Smooth muscle cell of the brain vasculature (primary cell): ENCODE measurements around the gene RAP1GAP.
A peak's percentile ranks its signal among the peaks of the same experiment; 100 is the strongest.

ENCODE experiments used
- DNase-seq: peaks from one replicate; pipeline ENCODE4 v3.0.0-alpha.2; 2012; ENCODE audit warnings: low read depth, low spot score

The RAP1GAP gene

DNA sequence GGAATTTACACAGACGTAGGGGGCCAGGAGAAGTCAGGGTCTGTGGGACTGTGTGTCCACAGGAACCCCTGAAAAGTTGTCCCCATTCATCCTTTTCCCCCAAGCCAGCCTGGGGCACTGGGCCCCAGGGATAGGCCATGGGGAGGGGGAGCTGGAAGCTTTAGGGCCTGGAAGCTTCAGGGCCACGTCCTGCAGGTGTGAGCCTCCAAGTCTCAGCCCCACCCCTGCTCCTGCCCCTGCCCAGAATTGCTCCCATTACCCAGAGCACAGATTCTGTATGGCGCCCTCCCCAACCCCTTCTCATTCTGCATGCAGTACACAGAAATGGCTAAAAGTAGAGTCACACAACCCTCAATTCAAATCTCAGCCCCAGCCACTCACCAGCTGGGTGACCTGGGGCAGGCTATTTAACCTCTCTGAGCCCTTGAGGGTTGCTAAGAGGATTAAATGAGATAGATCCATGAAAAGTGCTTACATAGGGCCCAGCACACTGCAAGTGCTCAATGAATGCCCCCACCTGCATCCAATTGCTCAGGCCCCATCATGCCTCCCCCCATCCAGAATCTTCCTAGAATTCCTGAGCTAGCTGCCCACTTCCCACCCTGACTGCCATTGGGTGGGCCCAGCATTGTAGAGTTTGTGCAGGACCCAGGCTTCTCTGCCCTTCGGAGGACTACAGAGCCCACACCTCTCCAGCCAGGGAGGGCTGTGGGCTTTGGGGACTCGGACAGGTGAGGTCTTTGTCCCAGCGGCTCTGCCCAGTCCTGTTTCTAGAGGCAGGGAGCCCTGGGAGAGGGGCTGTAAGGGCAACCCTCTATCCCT lies 6.5 kb downstream of the RAP1GAP start:
- DNase-seq, result no peak

DNA sequence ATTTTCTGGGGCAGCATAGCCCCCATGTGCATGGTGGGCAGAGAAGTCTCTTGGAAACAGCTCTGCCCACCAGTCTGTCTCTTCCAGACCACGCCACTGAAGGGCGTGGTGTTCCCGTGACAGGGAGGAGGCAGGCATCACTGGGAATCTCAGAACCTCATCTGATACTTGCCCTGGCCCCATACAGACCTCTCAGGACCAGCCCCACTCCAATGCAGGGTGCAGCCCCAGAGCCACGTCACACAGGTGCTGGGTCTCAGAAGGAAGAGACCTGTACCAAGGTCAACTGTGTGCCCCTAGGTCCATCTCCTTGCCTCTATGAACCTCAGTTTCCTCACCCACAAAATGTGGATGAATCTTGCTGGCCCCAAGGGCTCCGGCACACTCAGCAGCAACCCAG lies 7.3 kb downstream of the RAP1GAP start:
- DNase-seq, result no peak

DNA sequence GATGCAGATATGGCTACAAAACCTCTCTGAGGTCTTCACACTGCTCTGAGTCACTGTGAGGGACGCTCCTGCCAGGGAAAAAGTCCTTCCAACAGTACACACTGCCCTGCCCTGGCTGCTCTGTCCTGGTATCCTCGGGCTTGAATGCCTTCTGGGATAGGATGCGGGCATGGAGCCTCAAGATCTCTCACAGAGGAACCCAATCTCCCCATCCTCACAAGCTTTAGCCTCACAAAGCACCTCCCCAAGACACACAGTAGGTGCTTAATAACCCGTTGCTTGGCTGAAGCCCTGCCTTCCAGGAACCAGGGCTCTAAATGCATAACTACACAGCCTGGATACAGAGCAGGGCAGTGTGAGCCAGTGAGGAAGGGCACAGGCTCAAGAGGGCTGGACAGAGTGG lies 9.2 kb downstream of the RAP1GAP start:
- no peak for DNase-seq

DNA sequence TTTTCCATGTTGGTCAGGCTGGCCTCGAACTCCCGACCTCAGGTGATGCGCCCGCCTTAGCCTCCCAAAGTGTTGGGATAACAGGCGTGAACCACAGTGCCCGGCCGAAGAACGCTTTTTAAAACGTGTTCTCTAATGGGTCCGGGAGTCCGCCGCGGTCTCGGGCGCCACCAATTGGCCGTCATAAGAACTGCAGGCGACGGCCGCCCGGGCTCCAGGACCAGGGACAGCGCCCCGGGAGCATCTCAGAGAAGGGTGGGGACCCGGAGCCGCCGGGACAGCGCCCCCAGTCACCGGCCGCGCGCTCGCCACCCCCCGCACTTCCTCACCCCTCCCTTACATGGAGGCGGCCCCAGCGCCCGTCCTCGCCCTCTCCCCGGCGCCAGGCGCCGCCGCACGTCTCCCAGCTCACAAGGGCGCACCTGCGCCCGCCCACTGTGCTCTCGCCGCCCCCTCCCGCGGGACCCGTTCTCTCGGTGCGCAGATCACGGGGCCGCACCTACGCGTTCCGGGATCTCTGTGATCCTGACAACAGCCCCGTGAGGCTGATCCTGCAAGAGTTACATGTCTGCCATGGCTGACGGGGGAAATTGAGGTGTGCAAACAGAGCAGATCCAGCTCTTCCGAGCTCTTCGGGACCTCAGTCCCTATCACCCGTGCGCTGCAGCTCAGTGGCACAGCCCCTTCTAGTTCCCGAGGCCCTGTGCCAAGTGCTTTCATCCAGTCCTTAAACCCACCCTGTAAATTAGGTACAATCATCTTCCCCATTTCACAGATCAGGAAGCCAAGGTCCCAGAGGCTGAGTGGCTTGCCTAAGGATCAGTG lies 9.8 kb downstream of the RAP1GAP start:
- DNase-seq, result peak; percentile 26

DNA sequence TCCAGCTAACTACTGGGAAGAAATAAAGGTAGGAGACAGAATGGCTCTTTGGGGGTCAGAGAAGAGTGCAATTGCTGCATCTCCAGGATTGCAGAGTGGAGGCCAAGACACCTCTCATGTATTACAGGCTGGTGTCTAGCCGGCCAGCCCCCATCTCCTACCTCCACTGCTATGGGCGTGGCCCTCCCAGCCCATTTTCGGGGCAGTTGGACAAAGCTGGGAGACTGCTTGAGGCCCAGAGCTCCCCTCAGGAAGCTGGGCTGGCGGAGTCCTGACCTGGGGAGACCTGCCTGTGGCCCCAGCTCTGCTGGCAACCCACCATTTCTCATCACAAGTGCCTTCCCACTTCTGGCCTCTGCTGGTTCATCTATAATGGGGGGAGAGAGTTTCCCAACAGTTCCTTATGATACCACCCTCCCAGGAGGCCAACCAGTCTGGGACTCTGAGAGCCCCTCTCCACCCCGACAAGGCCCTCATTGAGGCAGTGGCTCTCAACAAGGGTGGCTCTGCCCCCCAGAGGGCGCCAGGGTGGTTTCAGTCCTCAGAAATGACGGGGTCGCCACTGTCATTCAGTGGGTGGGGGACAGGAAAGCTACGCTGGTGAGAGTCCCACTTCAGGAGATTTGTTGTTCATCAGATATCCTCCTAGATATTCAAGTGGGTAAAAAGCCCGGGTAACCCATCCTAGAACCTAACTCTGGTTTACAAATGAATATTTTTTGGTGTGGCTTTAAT lies 11.5 kb downstream of the RAP1GAP start:
- DNase-seq, result no peak

DNA sequence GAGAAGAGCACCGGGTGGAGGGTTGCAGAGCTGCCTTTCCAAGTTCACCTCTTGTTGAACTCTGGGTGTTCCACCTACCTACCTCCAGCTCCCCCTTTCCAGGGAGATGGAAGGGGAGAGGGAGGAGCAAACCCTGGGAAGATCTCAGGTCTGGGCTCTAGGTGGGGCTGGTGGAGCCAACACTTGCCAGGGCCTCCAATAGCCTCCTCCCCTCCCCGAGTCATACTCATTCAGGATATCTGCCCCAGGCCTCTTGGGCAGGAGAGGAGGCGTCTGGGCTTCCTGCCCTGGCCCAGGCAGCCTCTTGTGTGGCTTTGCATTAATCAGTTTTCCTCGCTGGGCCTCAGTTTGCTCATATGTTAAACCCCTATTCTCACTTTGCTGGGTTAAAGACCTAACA lies 13.4 kb downstream of the RAP1GAP start:
- no peak for DNase-seq

DNA sequence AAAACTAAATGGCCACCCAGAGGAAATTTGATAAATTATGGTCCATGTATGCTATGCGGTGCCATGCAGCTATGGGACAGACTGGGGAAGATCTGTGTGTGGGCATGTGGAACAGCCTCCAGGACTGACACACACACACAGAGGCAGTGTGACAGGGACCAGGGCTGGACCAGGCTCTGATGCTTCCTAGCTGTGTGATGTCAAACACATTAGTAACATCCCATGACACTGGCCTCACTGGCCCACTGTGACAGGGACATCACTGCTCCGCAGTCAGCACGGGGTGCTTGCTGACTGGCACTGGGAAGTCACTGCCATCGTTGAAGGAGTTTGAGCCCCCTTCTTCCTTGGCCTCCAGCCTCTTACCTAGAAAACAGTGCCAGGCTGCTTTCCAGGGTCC lies 13.9 kb downstream of the RAP1GAP start:
- no peak for DNase-seq

DNA sequence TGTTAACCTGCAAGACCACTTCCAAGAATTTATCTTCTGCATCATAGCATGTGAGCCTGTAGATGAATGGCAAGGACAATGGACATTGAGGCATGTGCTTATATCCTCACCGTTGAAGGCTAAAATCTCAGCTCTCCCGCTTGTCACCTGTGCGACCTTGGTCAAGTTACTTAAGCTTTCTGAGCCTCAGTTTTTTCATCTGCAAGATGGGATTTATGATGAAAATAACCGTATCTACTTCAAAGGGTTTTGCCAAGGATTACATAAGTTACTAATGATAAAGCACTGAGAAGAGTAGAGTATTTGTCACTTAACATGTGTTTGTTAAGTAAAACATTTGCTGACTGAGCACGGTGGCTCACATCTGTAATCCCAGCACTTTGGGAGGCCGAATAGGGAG lies 14.9 kb downstream of the RAP1GAP start:
- DNase-seq, result no peak

DNA sequence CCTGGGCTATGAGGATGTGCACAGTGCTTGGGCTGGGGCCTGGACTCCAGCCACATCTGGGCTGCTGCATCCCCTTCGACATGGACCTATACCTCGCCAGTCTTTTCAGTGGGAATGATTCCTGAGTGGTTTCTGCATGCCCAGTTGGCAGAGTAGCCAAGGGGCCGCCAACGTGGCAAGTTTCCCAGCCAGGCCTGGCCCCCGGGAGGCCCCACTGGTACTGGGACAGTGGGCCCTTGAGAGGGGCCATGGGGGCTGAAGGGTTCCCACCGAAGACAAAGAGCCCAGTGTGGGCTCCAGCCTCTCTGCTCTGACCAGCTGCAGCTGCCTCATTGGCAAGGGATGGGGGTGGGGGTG lies 15.4 kb downstream of the RAP1GAP start:
- no peak for DNase-seq

DNA sequence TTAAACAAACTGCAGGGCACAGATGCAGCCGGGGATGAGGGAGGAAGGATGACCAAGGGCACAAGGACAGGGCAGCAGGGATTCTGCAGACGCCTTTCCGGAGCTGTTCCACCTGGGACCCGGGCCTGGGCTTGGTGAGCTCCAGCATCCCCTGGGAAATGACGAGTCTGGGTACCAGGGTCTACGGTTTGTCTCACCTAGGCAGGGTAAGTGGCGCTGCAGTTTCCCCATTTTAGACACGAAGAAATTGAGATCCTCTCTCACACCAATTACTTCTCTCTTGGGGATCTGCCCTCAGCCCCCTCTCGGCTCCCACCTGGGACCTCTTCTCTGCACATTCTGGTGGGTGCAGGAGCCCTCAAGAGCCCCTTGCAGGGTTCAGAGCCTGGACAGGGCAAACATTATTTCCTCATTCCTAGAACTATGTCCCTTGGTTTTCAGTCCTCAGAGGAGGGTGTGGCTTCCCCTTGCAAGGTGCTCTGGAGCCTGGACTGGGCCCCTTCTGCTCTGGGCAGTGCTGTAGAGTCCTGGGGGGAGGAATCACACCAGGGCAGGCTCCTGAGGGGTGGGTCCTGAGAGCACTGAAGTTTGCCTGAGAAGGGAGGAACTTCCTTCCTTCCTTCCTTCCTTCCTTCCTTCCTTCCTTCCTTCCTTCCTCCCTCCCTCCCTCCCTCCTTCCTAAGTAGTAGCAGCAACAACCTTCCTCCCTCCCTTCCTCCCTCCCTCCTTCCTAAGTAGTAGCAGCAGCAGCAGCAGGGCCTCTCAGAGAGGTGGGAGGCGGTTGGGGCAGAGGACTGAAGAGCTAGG lies 16.0 kb downstream of the RAP1GAP start:
- DNase-seq, result no peak

DNA sequence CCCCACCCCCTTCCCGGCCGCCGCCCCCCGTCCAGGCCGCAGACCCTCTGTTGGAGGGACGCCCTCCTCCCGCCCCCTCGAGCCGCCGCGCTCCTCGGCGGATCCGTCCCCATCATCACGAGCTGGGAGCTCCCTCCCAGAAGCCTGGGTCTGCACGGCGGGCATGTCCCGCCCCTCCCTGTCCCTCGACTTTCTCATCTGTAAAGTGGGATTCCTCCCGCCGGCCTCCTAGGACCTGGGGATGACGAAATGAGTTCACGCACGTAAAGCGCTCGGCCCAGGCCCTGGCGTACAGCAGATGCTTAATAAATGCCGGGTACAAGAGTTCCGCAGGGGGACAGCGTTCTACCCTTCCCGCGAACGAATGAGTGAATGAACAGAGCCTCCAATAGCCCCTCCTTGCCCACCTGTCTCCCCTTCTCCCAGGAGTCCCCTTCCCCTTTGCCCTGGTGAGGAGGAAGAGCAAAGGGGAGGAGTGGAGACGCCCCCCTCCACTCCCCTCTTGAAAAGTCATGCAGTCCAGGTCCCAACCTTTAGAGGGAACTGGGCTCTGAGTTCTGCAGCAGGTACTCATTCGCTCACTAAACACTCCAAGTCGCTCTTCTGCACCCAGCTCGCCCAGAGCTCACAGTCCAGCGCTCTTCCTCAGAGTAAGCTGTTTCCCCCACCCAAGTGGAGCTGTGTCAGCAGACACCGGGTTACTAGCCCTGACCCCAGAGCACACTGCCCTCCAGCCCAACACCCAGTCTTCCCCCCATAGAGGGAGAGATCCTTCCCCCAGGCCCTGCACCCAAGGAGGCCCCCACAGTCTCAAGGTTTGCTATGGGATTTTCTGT lies 16.8 kb downstream of the RAP1GAP start:
- no peak for DNase-seq

DNA sequence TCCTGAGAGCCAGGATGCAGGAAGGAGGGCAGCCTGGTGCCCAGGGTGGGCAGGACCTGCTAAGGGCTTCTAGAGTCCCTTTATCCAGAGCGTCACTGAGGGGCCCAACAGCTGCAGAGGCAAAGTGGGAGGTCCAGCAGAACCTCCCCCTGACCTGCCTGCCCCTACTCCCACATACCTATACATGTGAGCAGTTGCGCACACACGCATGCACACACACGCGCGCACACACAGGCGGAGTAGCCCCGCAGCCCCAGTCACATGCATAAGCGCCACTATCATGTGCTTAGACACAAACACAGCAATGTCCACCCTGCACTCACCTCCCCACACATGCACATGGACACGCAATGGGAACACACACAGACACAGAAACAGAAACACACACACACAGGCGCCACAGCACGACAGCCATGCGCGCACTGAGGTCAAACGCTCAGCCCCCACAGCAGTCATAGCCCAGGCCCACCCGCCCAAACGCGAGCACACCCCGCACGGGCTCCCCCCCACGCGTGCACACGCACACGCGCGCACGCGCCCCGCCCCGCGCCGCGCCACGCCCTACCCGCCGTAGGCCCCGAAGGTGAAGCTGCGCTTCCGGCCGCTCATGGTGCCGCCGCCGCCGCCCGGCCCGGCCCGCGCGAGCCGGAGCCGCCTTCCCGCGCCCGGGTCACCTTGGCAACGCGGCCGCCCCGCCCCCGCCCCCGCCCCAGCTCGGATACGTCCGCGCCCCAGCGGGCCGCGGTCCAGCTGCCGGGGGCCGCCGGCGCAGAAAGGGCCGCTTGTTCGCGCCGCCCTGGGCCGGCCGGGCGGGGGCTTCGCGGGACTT lies 17.7 kb downstream of the RAP1GAP start:
- no peak for DNase-seq

DNA sequence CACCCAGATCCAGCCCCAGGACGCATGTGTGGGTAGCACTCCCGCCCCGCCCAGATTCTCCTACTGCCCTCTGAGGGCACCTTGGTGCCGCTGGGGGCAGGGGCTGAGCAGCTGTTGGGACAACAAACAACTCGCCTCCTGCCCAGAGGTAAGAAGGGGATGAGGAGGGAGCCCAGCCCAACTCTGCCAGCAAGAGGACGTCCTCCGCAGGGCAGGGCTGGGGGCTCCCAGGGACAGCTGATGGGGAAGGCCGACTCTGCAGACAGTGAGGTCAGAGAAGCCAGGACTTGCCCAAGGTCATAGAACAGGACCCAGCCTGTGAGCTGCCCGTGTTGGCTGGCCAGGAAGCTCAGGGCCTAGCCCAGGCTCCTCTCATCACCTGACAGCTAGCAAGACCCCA lies 18.8 kb downstream of the RAP1GAP start:
- DNase-seq, result no peak

DNA sequence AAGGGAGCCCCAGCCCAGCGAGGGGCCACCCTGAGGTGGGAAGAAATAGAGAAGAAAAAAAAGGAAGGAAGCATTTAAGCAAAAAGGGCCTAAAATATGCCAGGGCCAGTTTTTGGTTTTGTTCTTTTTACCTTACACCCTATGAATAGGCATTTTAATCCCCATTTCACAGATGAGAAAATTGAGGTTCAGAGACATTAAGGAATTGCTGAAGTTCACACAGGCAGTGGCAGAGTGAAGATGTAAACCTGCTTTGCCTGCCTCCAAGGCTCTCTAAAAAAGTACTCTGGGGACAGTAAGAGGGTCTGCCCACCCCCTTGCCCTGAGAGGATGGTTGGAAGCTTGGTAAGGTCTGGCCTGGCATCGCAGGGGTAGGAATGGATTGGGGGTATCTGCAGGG lies 19.8 kb downstream of the RAP1GAP start:
- no peak for DNase-seq

DNA sequence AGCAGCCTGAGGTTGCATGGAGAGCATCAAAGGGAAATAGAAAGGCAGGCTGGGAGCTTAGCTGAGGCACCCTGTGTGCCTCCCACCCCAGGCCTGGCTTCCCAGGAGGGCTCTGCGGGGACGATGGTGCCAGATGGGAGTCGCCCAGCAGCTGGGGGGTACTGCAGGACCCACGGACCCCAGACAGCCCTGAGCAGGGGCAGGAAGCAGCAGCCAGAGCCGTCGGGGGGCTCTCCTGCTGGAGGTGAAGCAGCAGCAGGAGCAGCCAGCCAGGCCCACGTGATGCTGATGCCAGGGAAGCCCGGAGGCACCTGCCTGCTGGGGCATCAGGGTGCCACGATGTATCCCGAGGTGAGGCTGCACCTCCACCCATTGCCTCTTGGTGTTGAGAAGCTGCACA lies 20.4 kb downstream of the RAP1GAP start:
- DNase-seq, result no peak

DNA sequence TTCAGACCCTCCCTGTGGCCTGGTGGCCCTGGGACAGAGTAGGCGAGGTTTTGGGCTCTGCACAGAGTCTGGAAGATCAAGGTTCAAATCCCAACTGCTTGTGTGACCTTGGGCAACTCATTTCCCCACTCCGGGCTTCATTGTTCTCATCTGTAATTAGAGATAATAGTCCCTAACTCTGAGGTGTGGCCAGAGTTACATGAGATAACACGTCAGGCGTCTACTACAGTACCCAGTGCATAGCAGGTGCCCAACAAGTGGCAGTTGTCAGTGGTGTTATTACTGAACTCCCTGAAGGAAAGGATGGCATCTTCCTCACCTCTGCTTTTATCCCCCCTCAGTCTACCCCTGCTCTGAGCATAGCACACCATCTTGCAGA lies 20.8 kb downstream of the RAP1GAP start:
- DNase-seq, result no peak

DNA sequence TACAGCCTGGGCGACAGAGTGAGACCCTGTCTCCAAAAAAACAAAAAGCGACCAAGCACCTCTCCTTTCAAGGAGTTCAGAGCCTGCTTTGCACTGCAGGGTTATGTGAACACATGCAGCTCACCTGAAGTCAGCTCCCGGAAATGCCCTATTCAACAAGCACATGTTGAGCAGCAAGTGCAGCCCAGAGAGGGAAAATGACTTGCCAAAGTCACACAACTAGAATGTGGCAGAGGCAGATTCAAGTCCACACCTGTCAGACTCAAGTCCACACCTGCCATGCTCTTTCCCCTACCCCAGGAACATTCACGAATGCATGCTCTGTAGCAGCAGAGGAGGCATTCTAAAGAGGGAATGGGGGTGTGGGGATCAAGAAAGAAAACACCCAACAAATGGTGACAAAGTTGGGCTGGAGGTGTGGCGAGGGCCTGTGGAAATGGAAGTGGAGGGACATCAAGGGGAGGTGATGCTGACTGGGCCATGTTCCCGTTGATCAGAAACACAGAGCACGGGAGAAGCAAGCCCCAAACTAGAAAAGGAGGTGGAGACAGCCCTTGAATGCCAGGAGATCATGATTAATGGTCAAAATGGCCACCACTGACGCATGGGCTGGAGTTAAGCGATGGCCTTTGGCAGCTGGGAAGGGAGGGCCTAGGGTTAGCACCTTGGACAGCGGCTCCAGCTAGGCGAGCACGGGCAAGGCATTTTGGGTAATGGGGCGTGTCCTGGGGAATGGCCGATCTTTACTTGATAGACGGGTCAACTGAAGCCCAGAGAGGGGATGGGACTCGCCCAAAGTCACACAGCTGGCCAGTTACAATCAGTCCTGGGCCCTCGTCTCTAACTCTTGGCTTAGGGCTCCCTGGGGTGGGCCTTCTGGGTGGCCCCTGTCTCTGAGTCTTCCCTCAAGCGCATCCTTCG lies 21.5 kb downstream of the RAP1GAP start:
- DNase-seq, result peak; percentile 28

DNA sequence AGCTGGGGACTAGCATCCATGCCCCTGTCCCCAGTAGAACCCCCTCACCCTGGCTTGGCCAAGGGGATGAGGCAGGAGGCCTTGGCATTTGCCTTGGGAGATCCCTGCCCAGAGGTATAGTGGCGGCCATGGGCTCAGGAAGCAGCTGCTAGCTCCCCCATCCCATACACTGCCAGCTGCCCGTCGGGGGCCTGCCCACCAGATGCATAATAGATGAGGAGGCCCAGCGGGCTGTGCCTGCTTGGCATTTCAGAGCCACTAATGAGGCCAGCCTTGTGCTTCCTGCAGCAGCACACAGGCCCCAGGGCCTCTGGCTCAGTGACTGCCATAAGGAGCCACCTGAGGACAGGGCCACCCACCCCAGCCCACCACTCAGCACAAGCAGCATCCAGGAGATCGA lies 23.6 kb downstream of the RAP1GAP start:
- DNase-seq, result no peak

DNA sequence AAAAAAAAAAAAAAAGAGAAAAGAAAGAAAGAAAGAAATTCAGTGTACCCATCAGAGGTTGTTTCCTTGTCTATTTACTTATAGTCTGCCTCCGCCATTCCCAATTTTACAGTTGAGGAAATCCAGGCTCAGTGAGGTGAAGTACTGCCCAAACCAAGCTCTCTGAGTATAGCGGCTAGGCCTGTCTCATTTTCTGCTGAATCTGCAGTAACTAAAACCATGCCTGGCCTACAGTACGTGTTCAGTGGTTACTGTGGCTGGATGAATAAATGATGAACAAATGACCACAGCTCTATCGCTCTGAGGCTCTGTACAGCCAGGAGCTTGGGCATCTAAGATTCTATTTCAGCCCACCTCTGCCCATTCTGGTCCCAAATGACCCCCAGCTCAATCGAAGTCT lies 24.3 kb downstream of the RAP1GAP start:
- DNase-seq, result no peak
